Activated naive CD8-positive, alpha-beta T cell (primary cell): ENCODE data around the gene C1orf35.

Source experiments
- H3K27ac Mint-ChIP-seq: one replicate; pipeline ENCODE4 v1.8.0; 2021; ENCODE audit warnings: mixed read lengths
- H3K27me3 Mint-ChIP-seq: one replicate; pipeline ENCODE4 v1.8.0; 2021; ENCODE audit warnings: mixed read lengths
- H3K36me3 Mint-ChIP-seq: one replicate; pipeline ENCODE4 v1.8.0; 2021; ENCODE audit warnings: mixed read lengths
- H3K4me1 Mint-ChIP-seq: one replicate; pipeline ENCODE4 v1.8.0; 2021; ENCODE audit warnings: low read depth, mixed read lengths
- H3K4me3 Mint-ChIP-seq: one replicate; pipeline ENCODE4 v1.8.0; 2021; ENCODE audit warnings: mild to moderate bottlenecking, mixed read lengths
- H3K9me3 Mint-ChIP-seq: one replicate; pipeline ENCODE4 v1.8.0; 2021; ENCODE audit warnings: low read depth, mixed read lengths

Gene C1orf35

DNA sequence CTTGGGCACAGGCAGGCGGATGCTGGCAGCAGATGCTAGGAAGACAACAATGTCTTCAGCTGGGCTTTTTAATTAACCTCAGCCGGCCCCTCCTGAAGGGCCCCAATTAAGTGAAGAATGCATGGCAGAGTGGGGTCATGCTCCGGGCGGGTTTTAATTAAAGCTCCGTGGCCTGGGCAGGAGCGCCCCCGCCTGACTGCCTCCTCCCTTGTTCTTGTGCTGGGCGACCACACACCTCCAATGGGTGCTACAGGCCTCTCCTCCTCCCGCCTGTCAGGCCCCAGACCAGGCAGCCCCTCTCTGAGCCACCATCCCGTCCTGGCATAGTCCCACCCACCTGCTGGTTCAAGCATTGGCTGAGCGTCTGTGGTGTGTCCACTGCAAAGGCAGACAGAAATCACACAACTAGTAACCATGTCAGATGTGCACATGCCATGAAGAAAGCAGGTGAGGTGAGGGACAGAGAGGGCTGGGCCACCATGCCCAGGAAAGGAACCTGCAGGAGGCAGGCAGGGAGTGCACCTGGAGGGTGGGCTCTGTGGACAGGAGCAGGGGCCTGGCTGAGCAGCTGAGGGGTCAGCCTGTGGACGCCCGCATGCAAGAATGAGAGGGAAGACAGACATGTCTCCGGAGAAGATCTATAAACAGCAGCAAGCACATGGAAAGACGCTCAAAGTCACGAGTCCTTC is 29.1 kb downstream of the C1orf35 start:
- no peaks in the 10 kb centered on the region for H3K9me3 Mint-ChIP-seq
- H3K36me3 Mint-ChIP-seq = no peaks in the 10 kb centered on the region
- H3K4me3 Mint-ChIP-seq = no peak overlapping the region
- peaks cover 1% of the 10 kb centered on the region for H3K4me1 Mint-ChIP-seq
- H3K27me3 Mint-ChIP-seq = no peaks in the 10 kb centered on the region
- H3K27ac Mint-ChIP-seq = no peak overlapping the region

- no peak overlapping the region for H3K4me3 Mint-ChIP-seq
- no peaks in the 10 kb centered on the region for H3K27me3 Mint-ChIP-seq
- no peaks in the 10 kb centered on the region for H3K36me3 Mint-ChIP-seq
- H3K9me3 Mint-ChIP-seq = no peaks in the 10 kb centered on the region
- H3K27ac Mint-ChIP-seq = no peak overlapping the region
- H3K4me1 Mint-ChIP-seq = peaks cover 1% of the 10 kb centered on the region
Observed at GRCh38 chr1:228073061-228073856, 29.9 kb downstream of the C1orf35 start.

DNA sequence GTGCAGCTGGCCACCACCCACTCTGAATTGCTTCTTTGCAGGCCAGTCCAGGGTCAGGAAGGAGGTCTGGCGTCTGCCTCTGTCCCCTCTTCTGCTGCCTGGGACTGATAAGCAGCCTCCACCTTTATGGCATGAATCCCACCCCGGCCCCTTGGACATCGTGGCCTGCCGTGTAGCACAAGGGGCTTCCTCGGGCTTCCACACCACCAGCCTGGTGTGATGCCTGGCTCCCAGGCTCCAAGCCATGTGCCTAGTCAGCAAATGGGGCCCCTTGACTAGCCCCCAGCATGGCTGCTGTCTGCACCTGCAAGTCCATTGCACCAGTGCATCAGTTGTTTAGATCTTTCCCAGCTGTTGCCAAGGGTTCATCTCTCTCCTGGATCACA is 30.5 kb downstream of the C1orf35 start:
- H3K36me3 Mint-ChIP-seq = no peaks in the 10 kb centered on the region
- no peak overlapping the region for H3K4me3 Mint-ChIP-seq
- H3K4me1 Mint-ChIP-seq = peaks cover 1% of the 10 kb centered on the region
- H3K27ac Mint-ChIP-seq = peak overlapping the region; percentile 34
- no peaks in the 10 kb centered on the region for H3K9me3 Mint-ChIP-seq
- H3K27me3 Mint-ChIP-seq = no peaks in the 10 kb centered on the region

- Mint-ChIP-seq H3K4me3 (no peak overlapping the region), H3K9me3 (no peaks in the 10 kb centered on the region), H3K36me3 (no peaks in the 10 kb centered on the region), H3K27me3 (no peaks in the 10 kb centered on the region), H3K4me1 (peaks cover 1% of the 10 kb centered on the region), H3K27ac (peak overlapping the region; percentile 34)
Observed at GRCh38 chr1:228071839-228072657, 31.1 kb downstream of the C1orf35 start.

DNA sequence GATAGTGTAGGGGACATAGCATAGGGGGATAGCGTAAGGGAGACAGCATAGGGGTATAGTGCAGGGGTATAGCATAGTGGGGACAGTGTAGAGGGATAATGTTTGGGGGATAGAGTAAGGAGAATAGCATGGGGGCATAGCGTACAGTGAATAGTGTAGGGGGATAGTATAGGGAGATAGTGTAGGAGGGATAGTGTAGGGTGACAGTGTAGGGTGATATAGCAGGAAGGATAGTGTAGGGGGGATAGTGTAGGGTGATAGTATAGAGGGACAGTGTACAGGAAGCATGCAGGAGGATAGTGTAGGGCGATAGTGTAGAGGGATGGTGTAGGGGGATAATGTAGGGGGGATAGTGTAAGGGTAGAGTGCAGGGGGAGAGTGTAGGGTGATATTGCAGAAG is 32.3 kb downstream of the C1orf35 start:
- Mint-ChIP-seq H3K27ac (no peak overlapping the region), H3K4me1 (peaks cover 1% of the 10 kb centered on the region), H3K9me3 (no peaks in the 10 kb centered on the region), H3K27me3 (peaks cover 3% of the 10 kb centered on the region), H3K36me3 (no peaks in the 10 kb centered on the region), H3K4me3 (no peak overlapping the region)

DNA sequence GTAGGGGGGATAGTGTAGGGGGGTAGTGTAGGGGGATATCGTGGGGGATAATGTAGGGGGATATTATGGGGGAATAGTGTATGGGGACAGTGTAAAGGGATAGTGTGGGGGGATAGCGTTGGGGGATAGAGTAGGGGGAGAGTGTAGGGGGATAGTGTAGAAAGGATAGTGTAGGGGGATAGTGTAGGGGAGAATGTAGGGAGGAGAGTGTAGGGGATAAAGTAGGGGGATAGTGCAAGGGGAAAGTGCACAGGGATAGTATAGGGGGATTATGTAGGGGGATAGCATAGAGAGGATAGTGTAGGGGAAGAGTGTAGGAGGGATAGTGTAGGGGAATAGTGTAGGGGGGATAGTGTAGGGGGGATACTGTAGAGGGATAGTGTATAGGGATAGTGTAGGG is 33.0 kb downstream of the C1orf35 start:
- H3K27me3 Mint-ChIP-seq = peaks cover 3% of the 10 kb centered on the region
- H3K9me3 Mint-ChIP-seq = no peaks in the 10 kb centered on the region
- H3K4me3 Mint-ChIP-seq = no peak overlapping the region
- peaks cover 1% of the 10 kb centered on the region for H3K4me1 Mint-ChIP-seq
- H3K27ac Mint-ChIP-seq = no peak overlapping the region
- no peaks in the 10 kb centered on the region for H3K36me3 Mint-ChIP-seq

DNA sequence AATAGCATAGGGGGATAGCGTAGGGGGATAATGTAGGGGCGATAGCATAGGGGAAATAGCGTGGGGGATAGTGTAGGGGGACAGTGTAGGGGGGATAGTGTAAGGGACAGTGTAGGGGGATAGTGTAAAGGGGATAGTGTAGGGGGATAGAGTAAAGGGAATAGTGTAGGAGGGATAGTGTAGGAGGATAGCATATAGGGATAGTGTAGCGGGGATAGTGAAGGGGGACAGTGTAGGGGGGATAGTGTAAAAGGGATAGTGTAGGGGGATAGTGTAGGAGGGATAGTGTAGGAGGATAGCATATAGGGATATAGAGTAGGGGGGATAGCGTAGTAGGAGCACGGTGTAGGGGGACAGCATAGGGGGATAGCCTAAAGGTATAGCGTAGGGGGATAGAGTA is 34.8 kb downstream of the C1orf35 start:
- Mint-ChIP-seq H3K4me3 (no peak overlapping the region), H3K4me1 (no peaks in the 10 kb centered on the region), H3K27ac (no peak overlapping the region), H3K9me3 (no peaks in the 10 kb centered on the region), H3K27me3 (peaks cover 3% of the 10 kb centered on the region), H3K36me3 (no peaks in the 10 kb centered on the region)

DNA sequence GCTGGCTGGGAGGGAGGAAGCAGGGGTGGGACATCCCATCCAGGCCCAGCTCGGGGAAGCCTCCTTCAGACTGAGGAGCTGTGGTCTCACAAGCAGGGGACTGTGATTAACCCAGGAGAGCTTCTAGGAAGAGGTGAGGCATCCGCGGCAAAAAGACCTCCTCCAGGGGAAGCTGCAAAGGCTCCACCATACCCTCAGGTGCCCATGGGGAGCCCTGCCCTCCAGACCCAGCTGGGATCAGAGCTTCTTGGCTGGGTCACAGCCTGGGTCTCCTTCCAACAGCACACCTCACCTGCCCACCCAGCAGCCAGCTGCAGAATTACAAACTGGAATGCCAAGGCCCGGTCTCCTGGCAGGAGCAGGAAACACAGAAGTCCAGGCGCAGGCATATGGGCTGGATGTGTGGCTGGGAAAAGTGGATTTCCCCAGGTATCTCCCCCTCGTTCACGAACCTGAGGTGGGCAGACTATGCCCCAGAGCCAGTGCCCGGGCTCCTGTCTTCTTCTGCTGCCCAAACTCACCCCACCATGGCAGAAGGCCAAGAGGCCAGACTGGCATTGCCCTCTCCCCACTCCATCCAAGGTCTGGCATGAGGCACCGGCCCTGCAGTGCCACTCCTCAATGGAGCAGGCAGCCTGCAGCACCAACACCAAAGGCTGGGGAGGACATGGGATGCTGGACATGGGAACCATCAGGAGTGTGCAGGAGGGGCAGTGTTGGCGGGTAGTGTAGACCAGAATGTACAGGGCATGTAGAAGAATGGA is 36.1 kb downstream of the C1orf35 start:
- Mint-ChIP-seq H3K9me3 (no peaks in the 10 kb centered on the region), H3K4me1 (no peaks in the 10 kb centered on the region), H3K27me3 (peaks cover 3% of the 10 kb centered on the region), H3K27ac (no peak overlapping the region), H3K4me3 (no peak overlapping the region), H3K36me3 (no peaks in the 10 kb centered on the region)

DNA sequence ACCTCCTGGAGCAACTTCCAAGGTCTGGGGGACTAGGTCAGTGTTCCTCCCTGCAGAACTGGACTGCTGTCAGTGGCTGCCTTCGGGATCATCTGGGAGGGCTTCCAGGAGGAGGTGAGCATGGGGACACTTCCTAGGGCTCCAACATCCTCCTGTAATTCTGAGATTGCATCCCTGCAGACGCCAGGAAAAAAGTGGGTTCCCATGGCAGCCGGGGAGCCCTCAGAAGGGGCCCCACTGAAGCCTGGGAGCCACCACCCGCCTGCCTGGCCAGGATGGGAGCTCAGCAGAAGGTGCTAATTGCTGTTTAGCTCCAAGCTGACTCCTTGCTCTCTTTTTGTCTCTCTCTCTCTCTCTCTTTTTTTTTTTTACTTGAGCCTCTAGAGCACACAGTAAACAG is 36.7 kb downstream of the C1orf35 start:
- no peaks in the 10 kb centered on the region for H3K36me3 Mint-ChIP-seq
- H3K4me1 Mint-ChIP-seq = no peaks in the 10 kb centered on the region
- H3K27me3 Mint-ChIP-seq = peaks cover 3% of the 10 kb centered on the region
- H3K4me3 Mint-ChIP-seq = no peak overlapping the region
- H3K9me3 Mint-ChIP-seq = no peaks in the 10 kb centered on the region
- no peak overlapping the region for H3K27ac Mint-ChIP-seq

- peaks cover 8% of the 10 kb centered on the region for H3K27me3 Mint-ChIP-seq
- H3K27ac Mint-ChIP-seq = no peak overlapping the region
- H3K36me3 Mint-ChIP-seq = no peaks in the 10 kb centered on the region
- peaks cover 6% of the 10 kb centered on the region for H3K4me1 Mint-ChIP-seq
- H3K9me3 Mint-ChIP-seq = no peaks in the 10 kb centered on the region
- H3K4me3 Mint-ChIP-seq = no peak overlapping the region
Observed at GRCh38 chr1:228065543-228066347, 37.4 kb downstream of the C1orf35 start.

DNA sequence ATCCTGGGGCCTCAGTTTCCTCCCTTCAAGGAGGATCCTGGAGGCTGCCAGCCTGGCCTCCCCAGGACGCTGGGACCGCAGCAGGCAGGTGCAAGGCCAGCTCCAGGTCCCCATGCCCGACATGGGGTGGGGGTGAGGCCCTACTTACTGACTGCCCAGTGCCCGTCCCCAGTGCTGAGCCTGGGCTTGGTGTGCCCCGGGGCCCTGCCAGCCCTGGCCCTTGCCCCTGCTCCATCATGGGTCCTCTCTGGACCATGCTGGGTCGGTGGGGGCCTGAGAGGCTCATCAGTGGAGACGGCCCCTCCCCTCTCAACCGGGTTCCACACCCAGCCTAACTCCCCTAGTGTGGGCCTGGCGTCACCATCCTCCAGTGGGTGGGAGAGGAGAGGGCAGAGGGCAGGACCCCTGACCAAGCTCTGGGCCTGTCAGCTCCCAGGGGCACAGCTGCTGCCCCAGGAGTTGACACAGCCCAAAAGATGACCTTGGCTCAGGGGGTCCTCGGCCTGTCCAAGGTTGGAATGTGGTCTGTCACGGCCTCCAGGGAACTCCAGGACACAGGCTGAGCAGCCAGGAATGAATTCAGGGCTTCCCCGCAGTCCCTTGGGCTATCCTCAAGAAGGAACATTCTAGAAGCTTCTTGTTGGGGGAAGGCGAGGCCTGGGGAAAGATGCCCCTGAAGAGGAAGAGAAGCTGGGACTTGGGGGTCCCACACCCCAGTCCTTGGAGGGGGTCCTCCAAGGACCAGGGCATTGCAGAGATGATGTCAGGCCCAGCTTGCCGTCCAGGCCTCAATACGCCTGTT is 38.2 kb downstream of the C1orf35 start:
- no peak overlapping the region for H3K27ac Mint-ChIP-seq
- H3K27me3 Mint-ChIP-seq = peaks cover 8% of the 10 kb centered on the region
- no peak overlapping the region for H3K4me3 Mint-ChIP-seq
- no peaks in the 10 kb centered on the region for H3K36me3 Mint-ChIP-seq
- H3K9me3 Mint-ChIP-seq = no peaks in the 10 kb centered on the region
- H3K4me1 Mint-ChIP-seq = peaks cover 9% of the 10 kb centered on the region

DNA sequence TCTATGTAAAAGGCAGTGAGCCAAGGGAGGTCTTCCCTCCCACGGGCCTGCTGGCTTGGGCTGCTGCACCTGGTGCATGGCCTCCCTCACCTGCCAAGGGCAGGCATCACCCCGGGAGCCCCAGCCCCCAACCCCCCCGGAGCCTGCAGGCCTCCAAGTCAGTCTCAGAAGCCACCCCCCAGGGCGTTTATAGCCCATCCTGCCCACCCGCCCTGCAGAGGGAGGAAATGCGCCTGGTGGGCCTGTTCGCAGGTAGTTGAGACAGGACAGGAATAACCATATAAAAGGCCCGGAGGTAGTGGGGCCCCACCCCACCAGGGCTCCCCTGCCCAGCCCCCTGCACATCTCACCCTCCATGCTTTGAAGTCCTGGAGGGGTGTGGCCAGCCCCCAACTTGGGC is 38.8 kb downstream of the C1orf35 start:
- Mint-ChIP-seq H3K27ac (no peak overlapping the region), H3K36me3 (no peaks in the 10 kb centered on the region), H3K9me3 (no peaks in the 10 kb centered on the region), H3K4me3 (no peak overlapping the region), H3K4me1 (peaks cover 9% of the 10 kb centered on the region), H3K27me3 (peaks cover 8% of the 10 kb centered on the region)
